IMR-90 (cell line): Measurements from ENCODE around the gene FBXL5. TPM values are rescaled to one million over a fixed set of nuclear protein-coding genes. Genes with fewer than 3 reads are reported as not detected.

ENCODE experiments used
- ATAC-seq: fragments of 200-7000 bp; cut with Tn5 transposase; 2 replicates; pipeline ENCODE4 v1.9.1; 2020; ENCODE audit warnings: low read depth, mild to moderate bottlenecking, moderate library complexity
- BruUV-seq: library from RNA; stranded (reverse); fragments of 400-500 nt; replicated peaks from 2 replicates; lab custom pipeline; 2021; lab: Mats Ljungman, UMichigan
- CTCF ChIA-PET: fragments of 300-600 bp; formaldehyde crosslinking; extraction: SDS; loops from one replicate; lab custom pipeline; 2021; ENCODE audit warnings: antibody characterized with exemption; lab: Yijun Ruan, JAX
- POLR2A ChIA-PET: fragments of 300-600 bp; sonication (Branson Sonifier 250); formaldehyde crosslinking; loops from one replicate; lab custom pipeline; 2022; ENCODE audit warnings: antibody characterized with exemption; ENCODE audit not compliant: unreplicated experiment; lab: Charles Lee
- DNase-seq: peaks from one replicate; pipeline ENCODE4 v3.0.0; 2013
- H2AFZ ChIP-seq: replicated peaks from 2 replicates; pipeline ENCODE3; 2013; ENCODE audit warnings: low read length, mild to moderate bottlenecking; ENCODE audit not compliant: poor library complexity
- H2AK5ac ChIP-seq: 2 replicates; pipeline ENCODE4 v1.6.1; 2013; ENCODE audit warnings: low read depth, low read length, inconsistent platforms
- H2AK9ac ChIP-seq: replicated peaks from 2 replicates; pipeline ENCODE3; 2013; ENCODE audit warnings: mild to moderate bottlenecking, low read depth, low read length, moderate library complexity; ENCODE audit not compliant: poor library complexity
- H2BK120ac ChIP-seq: 2 replicates; pipeline ENCODE4 v1.6.1; 2013; ENCODE audit warnings: low read depth, low read length, inconsistent platforms
- H2BK15ac ChIP-seq: 3 replicates; pipeline ENCODE4 v1.6.1; 2013; ENCODE audit warnings: low read depth, low read length, inconsistent platforms
- H2BK20ac ChIP-seq: 2 replicates; pipeline ENCODE4 v1.6.1; 2013; ENCODE audit warnings: low read depth, mild to moderate bottlenecking, inconsistent platforms, low read length, moderate library complexity
- H2BK5ac ChIP-seq: 2 replicates; pipeline ENCODE4 v1.6.1; 2013; ENCODE audit warnings: mild to moderate bottlenecking, low read depth, low read length, inconsistent platforms; ENCODE audit not compliant: poor library complexity, severe bottlenecking
- H3K14ac ChIP-seq: replicated peaks from 2 replicates; pipeline ENCODE4 v1.6.1; 2013; ENCODE audit warnings: low read depth, low read length, inconsistent platforms
- H3K18ac ChIP-seq: 2 replicates; pipeline ENCODE4 v1.6.1; 2013; ENCODE audit warnings: low read depth, low read length, control low read depth
- H3K23ac ChIP-seq: 2 replicates; pipeline ENCODE4 v1.6.1; 2013; ENCODE audit warnings: low read depth, low read length, inconsistent platforms
- H3K27ac ChIP-seq: 2 replicates; pipeline ENCODE4 v1.5.1; 2013; ENCODE audit warnings: mild to moderate bottlenecking, control low read depth, low read length; ENCODE audit not compliant: insufficient read depth
- H3K27me3 ChIP-seq: 2 replicates; pipeline ENCODE4 v1.6.1; 2013; ENCODE audit warnings: low read length; ENCODE audit not compliant: control insufficient read depth, insufficient read depth
- H3K36me3 ChIP-seq: 2 replicates; pipeline ENCODE4 v1.6.1; 2013; ENCODE audit warnings: low read length, mixed read lengths; ENCODE audit not compliant: control insufficient read depth, insufficient read depth
- H3K4ac ChIP-seq: 2 replicates; pipeline ENCODE4 v1.6.1; 2013; ENCODE audit warnings: low read depth, low read length, inconsistent platforms
- H3K4me1 ChIP-seq: 2 replicates; pipeline ENCODE4 v1.6.1; 2013; ENCODE audit warnings: low read length, mixed read lengths; ENCODE audit not compliant: control insufficient read depth, insufficient read depth
- H3K4me2 ChIP-seq: 2 replicates; pipeline ENCODE4 v1.6.1; 2013; ENCODE audit warnings: low read depth, mild to moderate bottlenecking, control low read depth, low read length, moderate library complexity
- H3K4me3 ChIP-seq: 2 replicates; pipeline ENCODE4 v1.5.1; 2013; ENCODE audit warnings: low read depth, mild to moderate bottlenecking, control low read depth, low read length, moderate library complexity; ENCODE audit not compliant: insufficient read depth
- H3K56ac ChIP-seq: 2 replicates; pipeline ENCODE4 v1.6.1; 2013; ENCODE audit warnings: low read length, inconsistent platforms; ENCODE audit not compliant: insufficient read depth; ENCODE audit errors: extremely low read depth
- H3K79me1 ChIP-seq, 2 experiments: 2 replicates each; pipeline ENCODE4 v1.6.1; 2013; ENCODE audit warnings: low read length in 2 of 2, inconsistent platforms in 1 of 2, low read depth in 1 of 2
- H3K9ac ChIP-seq: 2 replicates; pipeline ENCODE4 v1.6.1; 2013; ENCODE audit warnings: low read depth, low read length, control low read depth
- H3K9me1 ChIP-seq: 2 replicates; pipeline ENCODE4 v1.6.1; 2013; ENCODE audit warnings: low read length, inconsistent platforms; ENCODE audit not compliant: insufficient read depth
- H3K9me3 ChIP-seq: 2 replicates; pipeline ENCODE4 v1.6.1; 2013; ENCODE audit warnings: low read length; ENCODE audit not compliant: control insufficient read depth, insufficient read depth
- H4K20me1 ChIP-seq: 2 replicates; pipeline ENCODE4 v1.6.1; 2013; ENCODE audit warnings: low read length, inconsistent platforms; ENCODE audit not compliant: insufficient read depth
- H4K5ac ChIP-seq: 2 replicates; pipeline ENCODE4 v1.6.1; 2013; ENCODE audit warnings: mild to moderate bottlenecking, low read depth, low read length, control low read depth
- H4K8ac ChIP-seq, 2 experiments: 2 replicates each; pipeline ENCODE4 v1.6.1; 2013; ENCODE audit warnings: low read depth in 2 of 2, low read length in 2 of 2, control low read depth in 1 of 2, inconsistent platforms in 1 of 2
- H4K91ac ChIP-seq: 2 replicates; pipeline ENCODE4 v1.6.1; 2013; ENCODE audit warnings: low read depth, low read length, inconsistent platforms; ENCODE audit not compliant: insufficient read depth
- CEBPB ChIP-seq: IDR thresholded peaks from 2 replicates; pipeline ENCODE4 v1.6.1; 2012; ENCODE audit warnings: low read depth, low read length, improper control_type of control experiment
- NFE2L2 ChIP-seq: fragments of 150-350 bp; IDR thresholded peaks from 2 replicates; pipeline ENCODE4 v1.6.1; 2016; ENCODE audit warnings: low read depth, mild to moderate bottlenecking, low read length
- WGBS, 2 experiments: methylation state at CpG; one replicate each; pipeline versions ENCODE4 v1.1.5 to v1.1.7; 2013; ENCODE audit warnings: missing lambda C conversion rate in 2 of 2; ENCODE audit not compliant: insufficient read length in 1 of 2; ENCODE audit errors: extremely low coverage in 2 of 2; 5-methylcytosine and 5-hydroxymethylcytosine counted together
- dilution Hi-C: fragments of 300-500 bp; cut with HindIII; formaldehyde crosslinking; loops from one replicate; pipeline ENCODE4 v1.14.3; 2018; ENCODE audit warnings: low sequenced_read_pairs; ENCODE audit not compliant: unreplicated experiment
- in situ Hi-C: fragments of 300-500 bp; cut with MboI; formaldehyde crosslinking; loops from 3 replicates; pipeline ENCODE4 v1.14.3; 2019; ENCODE audit warnings: low sequenced_read_pairs, inconsistent platforms, mixed read lengths
- intact Hi-C: fragments of 100-400 bp; cut with micrococcal nuclease; formaldehyde crosslinking; loops from 2 replicates; pipeline ENCODE4 v1.10.0; 2022
- polyA plus RNA-seq, 3 experiments: library from polyadenylated mRNA; depleted of rRNA; stranded (reverse); fragments of >200 nt; gene quantifications; 2 replicates each; pipeline ENCODE4 v1.2.3, GENCODE V29; 2012; ENCODE audit warnings: low replicate concordance in 1 of 3
- total RNA-seq: library from RNA; depleted of rRNA; stranded (reverse); fragments of >200 nt; gene quantifications from 2 replicates; pipeline ENCODE4 v1.2.3, GENCODE V29; 2012
- TF ChIP-seq, protein P1 (sequence below): conservative IDR thresholded peaks from 2 replicates; pipeline ENCODE4 v1.5.1; 2012; ENCODE audit warnings: mild to moderate bottlenecking, low read depth, low read length, improper control_type of control experiment

FBXL5 gene
- total and polyA plus RNA-seq, 2 of the 4 experiments (the other 2 are of a cell fraction) = 20.3 to 62.6 TPM

DNA sequence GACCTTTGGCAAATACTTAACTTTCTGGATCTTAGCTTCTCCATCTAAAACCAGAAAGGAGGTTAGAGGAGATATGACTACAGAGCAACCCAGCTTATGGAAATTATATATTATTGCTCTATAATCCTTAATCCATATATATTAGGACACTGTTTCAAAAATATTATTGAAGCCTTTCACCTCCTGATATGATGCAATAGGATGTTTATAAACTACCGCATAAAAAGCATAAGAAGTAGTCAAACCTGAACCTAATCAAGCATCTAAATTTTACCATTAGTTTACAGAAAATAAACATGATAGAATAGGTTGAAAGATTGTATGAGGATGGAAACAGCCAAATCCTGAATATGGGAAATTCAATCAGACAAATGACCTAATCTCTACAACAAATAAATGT is 20.9 kb upstream of the FBXL5 start:
- CTCF ChIA-PET = interaction anchor here (0.6 kb wide), 1 partner anchor 215 kb away, joined by 4 read pairs; no protein-coding TSS in a partner anchor
- Histone ChIP-seq H3K4me1 (peaks cover 6% of the 10 kb centered on the region), H3K9me1 (peaks cover 7% of the 10 kb centered on the region), H2BK20ac (no peak overlapping the region), H2AK9ac (no peak overlapping the region), H4K8ac (no peak overlapping the region; a peak in 1 of 4 replicates), H3K79me1 (peaks cover 9 to 31% of the 10 kb centered on the region in 2 experiments), H3K23ac (no peak overlapping the region), H2BK15ac (no peak overlapping the region), H4K20me1 (no peaks in the 10 kb centered on the region), H3K4me2 (no peak overlapping the region), H2AFZ (no peak overlapping the region), H3K9ac (no peak overlapping the region), H4K91ac (no peak overlapping the region), H4K5ac (no peak overlapping the region), H3K4ac (no peak overlapping the region), H3K18ac (no peak overlapping the region), H3K36me3 (0 out of 2 replicates have a peak, but pooled peaks cover 2% of the 10 kb centered on the region), H3K27ac (no peak overlapping the region), H3K4me3 (no peak overlapping the region), H2AK5ac (no peak overlapping the region), H2BK120ac (no peak overlapping the region), H2BK5ac (peak overlapping the region; percentile 30), H3K9me3 (no peaks in the 10 kb centered on the region), H3K56ac (no peak overlapping the region), H3K27me3 (no peaks in the 10 kb centered on the region), H3K14ac (no peak overlapping the region)
- BruUV-seq = no TSS peak
- POLR2A ChIA-PET = interaction anchor here (0.6 kb wide), 3 partner anchors 15 to 457 kb away, joined by 3 to 12 read pairs (median 4); no protein-coding TSS in a partner anchor
- DNase-seq = no peak
- dilution Hi-C loops (no loop called here), intact Hi-C loops (no loop called here), in situ Hi-C loops (loop anchor here (25.0 kb wide), 1 partner anchor 664 kb away; the partner anchor contains the start of gene CPEB2)
- no peak for ATAC-seq
- WGBS, 2 experiments = no CpG with 5 or more reads among the region's 1 CpG
- TF ChIP-seq, protein P1, sequence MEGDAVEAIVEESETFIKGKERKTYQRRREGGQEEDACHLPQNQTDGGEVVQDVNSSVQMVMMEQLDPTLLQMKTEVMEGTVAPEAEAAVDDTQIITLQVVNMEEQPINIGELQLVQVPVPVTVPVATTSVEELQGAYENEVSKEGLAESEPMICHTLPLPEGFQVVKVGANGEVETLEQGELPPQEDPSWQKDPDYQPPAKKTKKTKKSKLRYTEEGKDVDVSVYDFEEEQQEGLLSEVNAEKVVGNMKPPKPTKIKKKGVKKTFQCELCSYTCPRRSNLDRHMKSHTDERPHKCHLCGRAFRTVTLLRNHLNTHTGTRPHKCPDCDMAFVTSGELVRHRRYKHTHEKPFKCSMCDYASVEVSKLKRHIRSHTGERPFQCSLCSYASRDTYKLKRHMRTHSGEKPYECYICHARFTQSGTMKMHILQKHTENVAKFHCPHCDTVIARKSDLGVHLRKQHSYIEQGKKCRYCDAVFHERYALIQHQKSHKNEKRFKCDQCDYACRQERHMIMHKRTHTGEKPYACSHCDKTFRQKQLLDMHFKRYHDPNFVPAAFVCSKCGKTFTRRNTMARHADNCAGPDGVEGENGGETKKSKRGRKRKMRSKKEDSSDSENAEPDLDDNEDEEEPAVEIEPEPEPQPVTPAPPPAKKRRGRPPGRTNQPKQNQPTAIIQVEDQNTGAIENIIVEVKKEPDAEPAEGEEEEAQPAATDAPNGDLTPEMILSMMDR = no peak
- no peak for TF ChIP-seq NFE2L2
- TF ChIP-seq CEBPB = peak; percentile 69
